CD4-positive, alpha-beta memory T cell (primary cell): ENCODE measurements around the gene SIM1. TPM values are rescaled to one million over a fixed set of nuclear protein-coding genes. Genes with fewer than 3 reads are reported as not detected.

Experiments
- CTCF ChIA-PET: fragments of 350-600 bp; sonication (Branson Sonifier 250); formaldehyde crosslinking; loops from one replicate; lab custom pipeline; 2021; ENCODE audit warnings: inconsistent platforms; ENCODE audit not compliant: partially characterized antibody; lab: Charles Lee
- POLR2A ChIA-PET: fragments of 350-600 bp; sonication (Branson Sonifier 250); formaldehyde crosslinking; loops from one replicate; lab custom pipeline; 2021; ENCODE audit not compliant: partially characterized antibody; lab: Charles Lee
- DNase-seq, 5 donors: peaks; one replicate each; pipeline versions ENCODE4 v3.0.0 to v3.0.0-alpha.2; 2020 to 2022; ENCODE audit warnings: mixed read lengths in 1 of 5
- H3K27ac ChIP-seq: one replicate; pipeline ENCODE4 v1.7.0; 2013; ENCODE audit warnings: low read depth, low read length
- H3K27me3 ChIP-seq: 2 replicates; pipeline ENCODE4 v1.7.0; 2013; ENCODE audit warnings: mild to moderate bottlenecking, low read length, moderate library complexity; ENCODE audit not compliant: insufficient read depth
- H3K36me3 ChIP-seq: 2 replicates; pipeline ENCODE4 v1.7.0; 2013; ENCODE audit warnings: mild to moderate bottlenecking, low read length, moderate library complexity; ENCODE audit not compliant: insufficient read depth
- H3K4me1 ChIP-seq: 2 replicates; pipeline ENCODE4 v1.7.0; 2013; ENCODE audit warnings: mild to moderate bottlenecking, low read length, moderate library complexity; ENCODE audit not compliant: insufficient read depth
- H3K4me3 ChIP-seq, 2 donors: one replicate each; pipeline ENCODE4 v1.7.0; 2013; ENCODE audit warnings: low read length in 2 of 2, mild to moderate bottlenecking in 1 of 2
- H3K9me3 ChIP-seq, 2 donors: one replicate each; pipeline ENCODE4 v1.7.0; 2013; ENCODE audit warnings: low read length in 2 of 2, control low read depth in 1 of 2; ENCODE audit not compliant: control insufficient read depth in 1 of 2
- H3K27ac Mint-ChIP-seq, 7 donors: one replicate each; pipeline ENCODE4 v1.8.0; 2020 to 2021; ENCODE audit warnings: mixed read lengths in 7 of 7, mild to moderate bottlenecking in 6 of 7, inconsistent platforms in 3 of 7, moderate library complexity in 3 of 7
- H3K27me3 Mint-ChIP-seq, 2 donors: one replicate each; pipeline ENCODE4 v1.8.0; 2020 to 2021; ENCODE audit warnings: mixed read lengths in 2 of 2
- H3K36me3 Mint-ChIP-seq, 2 donors: one replicate each; pipeline ENCODE4 v1.8.0; 2020 to 2021; ENCODE audit warnings: mixed read lengths in 2 of 2, inconsistent platforms in 1 of 2, mild to moderate bottlenecking in 1 of 2
- H3K4me1 Mint-ChIP-seq, 4 donors: one replicate each; pipeline ENCODE4 v1.8.0; 2020 to 2021; ENCODE audit warnings: mixed read lengths in 4 of 4, mild to moderate bottlenecking in 1 of 4
- H3K4me3 Mint-ChIP-seq, 8 donors: one replicate each; pipeline ENCODE4 v1.8.0; 2020 to 2021; ENCODE audit warnings: mixed read lengths in 8 of 8, mild to moderate bottlenecking in 7 of 8, moderate library complexity in 6 of 8, inconsistent platforms in 3 of 8
- H3K9me3 Mint-ChIP-seq, 8 donors: one replicate each; pipeline ENCODE4 v1.8.0; 2020 to 2021; ENCODE audit warnings: mixed read lengths in 8 of 8, mild to moderate bottlenecking in 5 of 8, inconsistent platforms in 3 of 8, moderate library complexity in 1 of 8
- intact Hi-C: fragments of 100-400 bp; cut with micrococcal nuclease; formaldehyde crosslinking; loops from one replicate; pipeline ENCODE4 v1.15.1; 2023
- polyA plus RNA-seq, 2 donors: library from polyadenylated mRNA; unstranded; fragments of 300-500 nt; fragmentation: Illumina TruSeq; gene quantifications; one replicate each; pipeline ENCODE4 v1.2.3, GENCODE V29; 2021
- total RNA-seq, 2 experiments: library from RNA; stranded (reverse); gene quantifications; one replicate each; pipeline ENCODE4 v1.2.3, GENCODE V29; 2021

The SIM1 gene
- total and polyA plus RNA-seq, 4 experiments from 2014 or later: not detected

- Mint-ChIP-seq H3K36me3 (peaks cover 6 to 7% of the 10 kb centered on the region in 2 donors), H3K27ac (peak overlapping the region in 3 of 7 donors; percentile 5 to 70 (median 27)), H3K4me3 (peak overlapping the region in 1 of 8 donors; percentile 0), H3K9me3 (peaks cover 3 to 77% (median 68%) of the 10 kb centered on the region in 8 donors), H3K27me3 (peaks cover 58 to 75% of the 10 kb centered on the region in 2 donors), H3K4me1 (peaks cover 1 to 10% (median 6%) of the 10 kb centered on the region in 4 donors)
- Histone ChIP-seq H3K4me1 (peaks cover 17% of the 10 kb centered on the region), H3K36me3 (no peaks in the 10 kb centered on the region), H3K27ac (no peak overlapping the region), H3K9me3 (no peaks in the 10 kb centered on the region), H3K4me3 (no peak overlapping the region), H3K27me3 (peaks cover 94% of the 10 kb centered on the region)
- intact Hi-C loops: loop anchor here (10.0 kb wide), 1 partner anchor 844 kb away; no protein-coding TSS in a partner anchor
- POLR2A ChIA-PET: no interaction called here
- CTCF ChIA-PET: no interaction called here
- no peak for DNase-seq
Observed at GRCh38 chr6:100458841-100459591, 5.7 kb downstream of the SIM1 start.

GRCh38 chr6:100457311-100457990 is 7.3 kb downstream of the SIM1 start:
- Histone ChIP-seq H3K4me1 (peaks cover 14% of the 10 kb centered on the region), H3K27ac (no peak overlapping the region), H3K36me3 (no peaks in the 10 kb centered on the region), H3K4me3 (no peak overlapping the region), H3K9me3 (no peaks in the 10 kb centered on the region), H3K27me3 (peaks cover 87% of the 10 kb centered on the region)
- peaks cover 4 to 7% of the 10 kb centered on the region in 2 donors for H3K36me3 Mint-ChIP-seq
- H3K27me3 Mint-ChIP-seq: peaks cover 51 to 72% of the 10 kb centered on the region in 2 donors
- peaks cover 0 to 68% (median 55%) of the 10 kb centered on the region in 8 donors for H3K9me3 Mint-ChIP-seq
- peaks cover 1 to 8% (median 3%) of the 10 kb centered on the region in 4 donors for H3K4me1 Mint-ChIP-seq
- DNase-seq: no peak
- ChIA-PET CTCF (no interaction called here), POLR2A (interaction anchor here (1.2 kb wide), 1 partner anchor 9 kb away, joined by 4 read pairs; no protein-coding TSS in a partner anchor)
- H3K27ac Mint-ChIP-seq: peak overlapping the region in 1 of 7 donors; percentile 29
- no peak overlapping the region for H3K4me3 Mint-ChIP-seq
- intact Hi-C loops: loop anchor here (10.0 kb wide), 1 partner anchor 843 kb away; no protein-coding TSS in a partner anchor

GRCh38 chr6:100456908-100457235 is 7.8 kb downstream of the SIM1 start:
- peaks cover 0 to 63% (median 50%) of the 10 kb centered on the region in 8 donors for H3K9me3 Mint-ChIP-seq
- no peaks in the 10 kb centered on the region for H3K36me3 ChIP-seq
- DNase-seq: no peak
- intact Hi-C loops: loop anchor here (10.0 kb wide), 1 partner anchor 842 kb away; no protein-coding TSS in a partner anchor
- peaks cover 10% of the 10 kb centered on the region for H3K4me1 ChIP-seq
- no peak overlapping the region for H3K4me3 Mint-ChIP-seq
- no peak overlapping the region for H3K4me3 ChIP-seq
- peaks cover 87% of the 10 kb centered on the region for H3K27me3 ChIP-seq
- no peak overlapping the region for H3K27ac ChIP-seq
- CTCF ChIA-PET: no interaction called here
- peaks cover 0 to 6% (median 2%) of the 10 kb centered on the region in 4 donors for H3K4me1 Mint-ChIP-seq
- peaks cover 3 to 4% of the 10 kb centered on the region in 2 donors for H3K36me3 Mint-ChIP-seq
- peaks cover 45 to 66% of the 10 kb centered on the region in 2 donors for H3K27me3 Mint-ChIP-seq
- peak overlapping the region in 1 of 7 donors; percentile 24 for H3K27ac Mint-ChIP-seq
- H3K9me3 ChIP-seq: no peaks in the 10 kb centered on the region
- POLR2A ChIA-PET: interaction anchor here (1.2 kb wide), 1 partner anchor 9 kb away, joined by 4 read pairs; no protein-coding TSS in a partner anchor

- Histone ChIP-seq H3K4me1 (peaks cover 4% of the 10 kb centered on the region), H3K27ac (no peak overlapping the region), H3K27me3 (peaks cover 84% of the 10 kb centered on the region), H3K36me3 (no peaks in the 10 kb centered on the region), H3K4me3 (no peak overlapping the region), H3K9me3 (no peaks in the 10 kb centered on the region)
- H3K4me1 Mint-ChIP-seq: peaks cover 0 to 4% (median 1%) of the 10 kb centered on the region in 4 donors
- ChIA-PET CTCF (interaction anchor here (0.6 kb wide), 1 partner anchor 11 kb away, joined by 3 read pairs; no protein-coding TSS in a partner anchor), POLR2A (interaction anchor here (1.2 kb wide), 1 partner anchor 10 kb away, joined by 4 read pairs; no protein-coding TSS in a partner anchor)
- H3K27ac Mint-ChIP-seq: peak overlapping the region in 1 of 7 donors; percentile 24
- H3K4me3 Mint-ChIP-seq: peak overlapping the region in 1 of 8 donors; percentile 38
- H3K36me3 Mint-ChIP-seq: peaks cover 3 to 4% of the 10 kb centered on the region in 2 donors
- DNase-seq: no peak
- peaks cover 43 to 64% of the 10 kb centered on the region in 2 donors for H3K27me3 Mint-ChIP-seq
- peaks cover 0 to 62% (median 49%) of the 10 kb centered on the region in 8 donors for H3K9me3 Mint-ChIP-seq
- intact Hi-C loops: loop anchor here (10.0 kb wide), 1 partner anchor 842 kb away; no protein-coding TSS in a partner anchor
Observed at GRCh38 chr6:100456141-100456907, 8.4 kb downstream of the SIM1 start.

GRCh38 chr6:100455230-100456124 is 9.2 kb downstream of the SIM1 start:
- no peaks in the 10 kb centered on the region for H3K9me3 ChIP-seq
- H3K27ac Mint-ChIP-seq: peak overlapping the region in 4 of 7 donors; percentile 7 to 77 (median 62)
- H3K27me3 ChIP-seq: peaks cover 75% of the 10 kb centered on the region
- intact Hi-C loops: loop anchor here (10.0 kb wide), 1 partner anchor 841 kb away; no protein-coding TSS in a partner anchor
- ChIA-PET CTCF (interaction anchor here (1.1 kb wide), 1 partner anchor 8 kb away, joined by 4 read pairs; no protein-coding TSS in a partner anchor), POLR2A (no interaction called here)
- no peaks in the 10 kb centered on the region for H3K36me3 ChIP-seq
- peak overlapping the region in 4 of 8 donors; percentile 3 to 66 (median 24) for H3K4me3 Mint-ChIP-seq
- peaks cover 0 to 56% (median 45%) of the 10 kb centered on the region in 8 donors for H3K9me3 Mint-ChIP-seq
- no peaks in the 10 kb centered on the region for H3K4me1 ChIP-seq
- no peak overlapping the region for H3K4me3 ChIP-seq
- DNase-seq: no peak
- H3K4me1 Mint-ChIP-seq: peaks cover 0 to 3% (median under 1%) of the 10 kb centered on the region in 4 donors
- H3K27ac ChIP-seq: no peak overlapping the region
- peaks cover 42 to 57% of the 10 kb centered on the region in 2 donors for H3K27me3 Mint-ChIP-seq
- H3K36me3 Mint-ChIP-seq: peaks cover 3 to 4% of the 10 kb centered on the region in 2 donors
